ENCODE data around the gene BCL7A.

Gene BCL7A

DNA sequence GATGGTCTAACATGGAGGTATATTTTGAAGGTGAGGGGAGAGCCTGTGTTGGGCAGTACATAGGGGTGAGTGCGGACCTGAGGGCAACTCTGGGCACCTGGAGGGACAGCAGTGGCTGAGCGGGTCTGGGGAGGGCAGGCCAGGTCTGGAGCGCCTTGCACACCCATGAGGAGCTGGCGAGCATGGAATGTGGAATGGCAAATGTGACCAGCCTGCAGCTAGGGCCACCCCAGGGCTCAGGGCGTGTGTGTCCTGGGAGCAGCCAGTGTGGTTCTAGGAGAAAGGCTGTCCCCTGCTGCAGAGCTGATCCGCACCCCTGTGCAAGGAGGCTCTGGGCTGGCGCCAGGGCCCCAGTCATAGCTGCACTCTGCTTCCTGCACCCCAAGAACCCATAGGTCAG, 24.5 kb downstream of the BCL7A start:
- H3K4me3 ChIP-seq (replicated peaks in 1 of 2; ENCODE audit: low read depth in 2 of 2, low read length in 2 of 2), result no peak overlapping the region
- no peak for DNase-seq (ENCODE audit: low read depth in 2 of 2)
- TF ChIP-seq CTCF (IDR thresholded peaks at IDR 0.05; ENCODE audit: low read depth, low read length), result no peak

DNA sequence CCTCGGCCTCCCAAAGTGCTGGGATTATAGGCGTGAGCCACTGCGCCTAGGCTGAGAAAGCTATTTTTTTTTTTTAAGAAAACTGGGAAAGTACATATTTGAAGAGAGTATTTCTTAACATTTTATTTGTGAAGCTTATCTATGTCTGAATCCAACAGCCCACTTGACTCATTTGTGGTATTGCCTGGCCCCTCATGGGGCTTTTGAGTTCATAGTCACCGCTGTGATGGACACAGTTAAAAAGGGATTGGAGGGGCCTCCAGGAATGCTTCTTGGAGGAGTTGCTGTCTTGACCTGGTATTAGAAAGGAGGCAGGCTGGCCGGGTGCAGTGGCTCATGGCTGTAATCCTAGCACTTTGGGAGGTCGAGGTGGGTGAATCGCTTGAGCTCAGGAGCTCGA, 26.5 kb downstream of the BCL7A start:
- H3K4me3 ChIP-seq (replicated peaks in 1 of 2; ENCODE audit: low read depth in 2 of 2, low read length in 2 of 2), result no peak overlapping the region
- no peak for TF ChIP-seq CTCF (IDR thresholded peaks at IDR 0.05; ENCODE audit: low read depth, low read length)
- peak; percentile 28 to 50 for DNase-seq (ENCODE audit: low read depth in 2 of 2)

DNA sequence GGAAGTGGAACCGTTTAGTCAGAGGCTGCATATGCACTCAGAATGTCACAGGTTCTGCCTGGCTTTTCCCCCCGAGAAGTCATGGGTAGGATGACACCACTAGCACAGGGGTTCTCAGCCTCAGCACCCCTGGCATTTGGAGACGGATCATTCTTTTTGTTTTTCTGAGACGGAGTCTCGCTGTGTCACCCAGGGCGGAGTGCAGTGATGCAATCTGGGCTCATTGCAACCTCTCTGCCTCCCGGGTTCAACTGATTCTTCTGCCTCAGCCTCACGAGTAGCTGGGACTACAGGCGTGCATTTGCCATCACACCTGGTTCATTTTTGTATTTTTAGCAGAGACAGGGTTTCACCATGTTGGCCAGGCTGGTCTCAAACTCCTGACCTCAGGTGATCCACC, 28.1 kb downstream of the BCL7A start:
- TF ChIP-seq CTCF (IDR thresholded peaks at IDR 0.05; ENCODE audit: low read depth, low read length), result no peak
- no peak overlapping the region for H3K4me3 ChIP-seq (replicated peaks in 1 of 2; ENCODE audit: low read depth in 2 of 2, low read length in 2 of 2)
- DNase-seq (ENCODE audit: low read depth in 2 of 2), result no peak

DNA sequence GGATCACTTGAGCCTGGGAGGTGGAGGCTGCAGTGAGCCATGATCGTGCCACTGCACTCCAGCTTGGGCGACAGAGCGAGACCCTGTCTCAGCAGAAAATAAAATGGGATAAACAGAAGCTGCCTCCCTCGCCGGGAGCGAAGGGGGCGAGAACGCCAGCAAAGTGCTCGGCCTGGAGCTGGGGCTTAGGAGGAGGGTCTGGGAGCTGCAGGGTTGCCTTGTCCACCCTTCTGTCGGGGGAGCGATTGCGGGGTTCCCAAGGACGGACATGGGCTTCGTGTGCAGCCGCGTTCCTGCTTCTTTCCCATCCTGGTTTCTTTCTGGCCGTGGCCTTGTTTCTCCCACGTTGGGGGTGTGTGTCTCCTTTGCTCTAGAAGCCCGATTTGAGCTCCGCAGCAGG, 29.0 kb downstream of the BCL7A start:
- no peak for TF ChIP-seq CTCF (IDR thresholded peaks at IDR 0.05; ENCODE audit: low read depth, low read length)

DNA sequence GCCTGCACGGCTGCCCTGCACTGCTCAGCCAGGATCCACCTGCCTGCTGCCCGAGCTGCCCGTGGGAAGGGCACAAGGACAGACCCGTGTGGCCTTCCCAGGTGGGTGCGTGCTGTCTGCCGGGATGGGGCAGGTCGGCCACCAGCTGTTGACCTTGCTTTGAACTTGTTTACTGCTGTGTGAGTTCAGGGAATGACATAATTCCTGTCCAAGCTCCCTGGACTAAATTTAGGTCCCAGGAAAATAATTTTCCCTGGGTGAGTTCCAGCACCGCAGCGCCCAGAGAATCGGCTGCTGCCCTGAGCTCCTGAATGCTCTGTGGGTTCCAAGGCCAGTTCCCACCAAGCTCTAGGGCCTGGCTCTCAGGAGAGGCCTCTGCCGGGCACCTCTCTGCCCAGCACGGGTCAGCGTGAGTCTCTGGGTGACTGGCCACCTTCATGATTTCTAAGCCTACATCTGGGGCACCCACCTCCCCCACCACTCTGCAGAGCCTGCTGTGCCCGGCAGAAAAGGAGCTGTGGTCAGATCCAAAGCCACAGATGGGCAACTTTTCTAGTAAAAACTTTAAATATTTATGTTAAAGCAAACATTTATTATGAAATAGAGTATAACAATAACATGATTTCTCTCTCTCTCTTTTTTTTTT, 29.7 kb downstream of the BCL7A start:
- peak in 1 of 2 donors; percentile 30 for DNase-seq (ENCODE audit: low read depth in 2 of 2)
- no peak overlapping the region for H3K4me3 ChIP-seq (replicated peaks in 1 of 2; ENCODE audit: low read depth in 2 of 2, low read length in 2 of 2)
- TF ChIP-seq CTCF (IDR thresholded peaks at IDR 0.05; ENCODE audit: low read depth, low read length), result no peak

More for the DNA sequence above, 29.0 kb downstream of the BCL7A start:
- no peak overlapping the region for H3K4me3 ChIP-seq (replicated peaks in 1 of 2; ENCODE audit: low read depth in 2 of 2, low read length in 2 of 2)
- no peak for DNase-seq (ENCODE audit: low read depth in 2 of 2)

- no peak for DNase-seq (ENCODE audit: low read depth in 2 of 2)
- no peak for TF ChIP-seq CTCF (IDR thresholded peaks at IDR 0.05; ENCODE audit: low read depth, low read length)
Observed at GRCh38 chr12:122052285-122052684, 30.6 kb downstream of the BCL7A start.

More at GRCh38 chr12:122052285-122052684, 30.6 kb downstream of the BCL7A start:
- H3K4me3 ChIP-seq (replicated peaks in 1 of 2; ENCODE audit: low read depth in 2 of 2, low read length in 2 of 2), result no peak overlapping the region

All from cardiac fibroblast (primary cell).